Measurements from ENCODE around the gene VWA2.

DNA sequence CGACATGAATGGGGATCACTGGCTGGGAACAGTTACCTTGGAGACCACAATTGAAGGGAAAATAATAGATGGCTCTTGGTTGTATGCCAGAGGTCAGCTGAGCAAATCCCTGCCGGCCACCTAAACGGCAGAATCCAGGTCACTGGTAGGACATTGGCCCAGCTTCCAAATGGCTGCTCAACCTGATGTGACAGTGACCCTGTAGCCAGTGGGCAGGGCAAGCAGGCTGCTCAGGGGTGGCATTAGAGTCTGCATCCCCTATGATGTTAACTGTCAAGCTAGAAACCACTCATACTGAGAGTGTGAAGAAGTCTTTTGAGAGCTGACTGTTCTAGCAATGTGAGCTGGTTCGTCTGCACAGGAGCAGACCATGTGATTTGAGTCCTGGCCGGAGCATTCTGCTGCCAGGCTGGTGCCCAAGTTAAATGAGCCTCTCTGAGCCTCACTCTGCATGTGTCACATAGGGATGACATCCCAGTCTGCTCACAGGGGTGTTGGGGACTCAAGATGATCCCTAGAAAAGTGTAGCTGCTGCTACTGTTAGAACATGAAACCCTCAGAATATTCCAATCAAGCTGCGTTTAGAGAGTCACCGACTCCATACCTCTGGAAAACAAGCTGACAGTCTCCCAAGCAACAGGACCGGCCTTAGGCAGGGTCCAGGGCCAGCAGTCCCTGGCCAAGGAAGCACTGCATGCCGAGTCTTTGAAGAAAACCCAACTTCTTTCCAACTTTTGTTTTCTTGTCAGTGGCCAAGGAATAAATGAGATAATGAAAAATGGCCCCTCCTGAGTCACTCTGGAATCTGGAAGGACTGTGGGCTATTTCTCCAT is 69.7 kb downstream of the VWA2 start:
- no peak for TF ChIP-seq CTCF (IDR thresholded peaks at IDR 0.05; ENCODE audit: low read length)
- no peak for TF ChIP-seq EZH2 (optimal IDR thresholded peaks at IDR 0.05; ENCODE audit: low read depth, low read length)

Measured in MM.1S (cell line).